Spleen (tissue), 7 donors: ENCODE data around the gene AOX1.

Experiments
- POLR2A ChIP-seq, 3 donors: fragments of 450-650 bp; IDR thresholded peaks; one replicate each; pipeline ENCODE4 v1.5.1; 2017; ENCODE audit warnings: antibody characterized with exemption in 3 of 3, mild to moderate bottlenecking in 1 of 3
- POLR2AphosphoS5 ChIP-seq, 3 donors: sonication (generic); formaldehyde crosslinking; IDR thresholded peaks; one replicate each; pipeline ENCODE4 v1.5.1; 2017; ENCODE audit warnings: antibody characterized with exemption in 3 of 3
- TF ChIP-seq, protein P1 (sequence below), 11 experiments: fragments of 200-600 bp in 7 of 11; fragments of 450-650 bp in 4 of 11; sonication (generic) in 4 of 11; IDR thresholded peaks in 8 of 11; conservative IDR thresholded peaks in 3 of 11; 1 replicate in 7 of 11; 2 replicates in 4 of 11; pipeline versions ENCODE4 v1.4.0 to v1.8.0; 2016 to 2021; ENCODE audit warnings: antibody characterized with exemption in 11 of 11, inconsistent platforms in 4 of 11, mild to moderate bottlenecking in 1 of 11
- donor health status: DM: no; HTN: no; CAD: no; lungs with moderate emphysema.
- donor health status: DM: no; HTN: no; CAD: no.
- donor health status: DM: no; HTN: no; CAD: no.

DNA sequence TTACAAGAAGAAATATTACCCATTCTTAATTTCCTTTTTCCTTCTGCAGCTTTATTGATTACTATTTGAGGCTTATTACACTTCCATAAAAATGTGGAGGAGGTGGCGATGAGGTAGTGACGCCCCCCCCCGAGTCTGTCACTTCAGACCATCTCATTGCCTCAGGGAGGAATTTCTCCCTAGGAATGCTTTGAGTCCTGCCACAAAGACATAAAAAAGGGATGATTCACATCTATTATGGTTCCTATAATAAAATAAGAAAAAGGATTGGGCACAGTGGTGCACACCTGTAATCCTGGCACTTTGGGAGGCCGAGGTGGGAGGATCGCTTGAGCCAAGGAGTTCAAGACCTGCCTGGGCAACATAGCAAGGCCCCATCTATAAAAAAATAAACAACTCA, 93.7 kb downstream of the AOX1 start:
- TF ChIP-seq POLR2A (IDR thresholded peaks at IDR 0.05) (no peak), POLR2AphosphoS5 (IDR thresholded peaks at IDR 0.05) (no peak)
- TF ChIP-seq, protein P1, sequence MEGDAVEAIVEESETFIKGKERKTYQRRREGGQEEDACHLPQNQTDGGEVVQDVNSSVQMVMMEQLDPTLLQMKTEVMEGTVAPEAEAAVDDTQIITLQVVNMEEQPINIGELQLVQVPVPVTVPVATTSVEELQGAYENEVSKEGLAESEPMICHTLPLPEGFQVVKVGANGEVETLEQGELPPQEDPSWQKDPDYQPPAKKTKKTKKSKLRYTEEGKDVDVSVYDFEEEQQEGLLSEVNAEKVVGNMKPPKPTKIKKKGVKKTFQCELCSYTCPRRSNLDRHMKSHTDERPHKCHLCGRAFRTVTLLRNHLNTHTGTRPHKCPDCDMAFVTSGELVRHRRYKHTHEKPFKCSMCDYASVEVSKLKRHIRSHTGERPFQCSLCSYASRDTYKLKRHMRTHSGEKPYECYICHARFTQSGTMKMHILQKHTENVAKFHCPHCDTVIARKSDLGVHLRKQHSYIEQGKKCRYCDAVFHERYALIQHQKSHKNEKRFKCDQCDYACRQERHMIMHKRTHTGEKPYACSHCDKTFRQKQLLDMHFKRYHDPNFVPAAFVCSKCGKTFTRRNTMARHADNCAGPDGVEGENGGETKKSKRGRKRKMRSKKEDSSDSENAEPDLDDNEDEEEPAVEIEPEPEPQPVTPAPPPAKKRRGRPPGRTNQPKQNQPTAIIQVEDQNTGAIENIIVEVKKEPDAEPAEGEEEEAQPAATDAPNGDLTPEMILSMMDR (IDR thresholded peaks at IDR 0.05 in 8 of 11, conservative IDR thresholded peaks at IDR 0.05 in 3 of 11): no peak
